Stimulated activated CD4-positive, alpha-beta T cell treated with anti-CD3 and anti-CD28 coated beads, TNF-alpha, amount 100 ng/mL, for 4 hours (primary cell): ENCODE data around the gene ANKS6.

ENCODE experiments used
- DNase-seq, 3 experiments: peaks; one replicate each; pipeline ENCODE4 v3.0.0-alpha.2; 2020; ENCODE audit warnings: low read depth in 3 of 3

The ANKS6 gene

GRCh38 chr9:98772364-98773155 is 23.8 kb downstream of the ANKS6 start:
- no peak for DNase-seq

- DNase-seq, result no peak
Observed at GRCh38 chr9:98771209-98771874, 25.0 kb downstream of the ANKS6 start.

DNA sequence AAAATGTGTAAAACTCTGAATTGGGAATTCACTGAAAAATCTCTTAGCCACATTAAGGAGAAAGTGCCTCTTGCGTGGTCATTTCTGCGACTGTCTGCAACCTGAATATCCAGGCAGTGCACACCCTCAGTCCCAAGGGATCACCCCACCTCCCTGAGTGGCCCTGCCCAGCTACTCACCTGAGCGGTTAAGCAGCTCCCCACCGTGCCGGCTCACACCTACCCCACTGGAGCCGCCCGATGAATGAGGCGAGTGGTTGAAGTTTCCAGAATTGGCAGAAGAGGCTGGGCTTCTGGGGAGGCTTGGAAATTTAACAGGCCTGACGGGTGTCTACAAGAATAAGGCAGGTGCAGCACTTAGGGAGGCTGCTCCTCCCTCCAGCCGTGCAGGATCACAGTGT is 25.6 kb downstream of the ANKS6 start:
- no peak for DNase-seq

- DNase-seq, result no peak
Observed at GRCh38 chr9:98768344-98768743, 28.0 kb downstream of the ANKS6 start.

DNA sequence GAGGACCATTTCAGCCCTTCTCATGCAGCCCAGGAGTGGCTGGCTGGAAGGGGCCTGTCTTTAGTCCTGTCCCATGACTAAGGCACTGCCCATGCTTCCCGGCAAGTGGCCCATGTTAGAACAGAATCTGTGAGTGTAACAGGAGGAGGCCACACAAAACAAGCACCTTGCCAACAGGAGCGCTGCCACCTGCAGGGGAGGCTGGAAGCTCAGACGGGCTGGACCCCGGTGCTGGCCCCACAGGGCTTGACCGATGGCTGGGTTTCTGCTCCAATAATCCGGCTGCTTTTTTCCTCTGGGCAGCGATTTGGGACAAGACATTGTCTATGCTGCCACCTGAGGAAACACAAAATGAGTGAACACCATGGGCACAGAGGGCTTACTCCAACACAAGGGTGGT is 28.4 kb downstream of the ANKS6 start:
- no peak for DNase-seq

DNA sequence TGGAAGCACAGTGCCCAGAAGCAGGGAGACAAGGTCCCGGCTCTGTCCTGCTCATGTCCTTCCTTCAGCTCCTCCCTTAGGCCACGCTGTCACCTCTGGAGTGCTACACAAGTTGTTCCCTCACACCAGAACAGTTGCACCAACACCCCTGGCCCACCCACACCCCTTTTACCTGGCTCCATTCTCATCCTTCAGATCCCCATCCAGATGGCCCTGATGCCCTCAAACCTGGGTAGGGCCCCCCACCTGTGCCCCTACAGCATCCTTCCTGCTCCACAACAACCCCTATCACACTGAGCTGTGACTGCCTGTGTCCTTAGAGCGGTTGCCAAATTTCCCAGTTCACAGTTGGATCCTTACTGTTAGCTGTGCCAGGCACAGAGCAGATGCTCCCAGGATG is 29.2 kb downstream of the ANKS6 start:
- no peak for DNase-seq

GRCh38 chr9:98766586-98766985 is 29.8 kb downstream of the ANKS6 start:
- DNase-seq, result no peak

- DNase-seq, result no peak
Observed at GRCh38 chr9:98765256-98765655, 31.1 kb downstream of the ANKS6 start.

DNA sequence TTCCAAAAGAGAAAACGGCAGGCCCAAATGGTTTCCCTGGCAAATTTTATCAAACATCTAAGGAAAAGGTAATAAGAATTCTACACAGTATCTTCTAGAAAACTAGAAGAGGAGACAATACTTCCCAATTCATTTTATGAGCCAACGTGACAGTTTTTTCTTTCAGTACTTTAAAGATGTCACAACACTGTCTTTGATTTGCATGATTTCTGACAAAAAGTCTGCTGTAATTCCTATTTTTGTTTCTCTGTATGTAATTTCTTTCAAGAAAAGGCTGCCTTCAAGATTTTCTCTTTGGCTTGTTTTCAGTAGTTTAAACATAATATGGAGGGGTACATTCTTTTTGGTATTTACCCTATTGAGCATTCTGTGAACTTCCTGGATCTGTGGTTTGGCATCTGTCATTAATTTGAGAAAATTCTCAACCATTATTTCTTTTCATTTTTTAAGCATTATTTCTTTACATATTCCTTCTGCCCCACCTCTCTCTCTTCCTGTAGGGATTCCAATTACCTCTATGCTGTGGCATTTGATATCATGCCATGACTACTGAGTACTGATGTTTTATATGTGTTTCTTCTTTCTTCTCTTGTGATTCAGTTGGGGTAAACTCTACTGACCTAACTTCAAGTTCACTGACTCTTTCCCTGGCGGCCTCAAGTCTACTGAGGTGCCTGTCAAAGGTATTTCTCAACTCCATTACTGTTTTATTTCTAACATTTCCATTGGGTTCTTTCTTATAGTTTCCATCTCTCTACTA is 32.2 kb downstream of the ANKS6 start:
- DNase-seq, result no peak

DNA sequence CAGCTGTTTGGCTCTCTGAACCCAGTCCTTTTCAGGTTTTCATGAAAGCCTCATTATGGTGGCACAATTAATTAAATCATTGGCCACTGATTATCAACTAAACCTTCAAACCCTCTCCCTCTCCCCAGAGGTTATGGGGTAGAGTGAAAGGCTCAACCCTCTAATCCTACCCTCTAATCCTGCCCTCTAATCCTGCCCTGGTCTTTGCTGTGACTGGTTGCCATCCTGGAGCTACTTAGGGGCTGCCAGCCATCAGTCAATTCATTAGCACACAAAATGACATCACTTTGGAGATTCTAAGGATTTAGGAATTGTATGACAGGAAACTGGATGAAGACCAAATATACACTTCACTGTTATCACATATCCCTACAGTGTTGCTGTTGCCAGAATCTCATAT is 36.1 kb downstream of the ANKS6 start:
- no peak for DNase-seq

GRCh38 chr9:98755006-98755618 is 41.2 kb downstream of the ANKS6 start:
- DNase-seq, result no peak

DNA sequence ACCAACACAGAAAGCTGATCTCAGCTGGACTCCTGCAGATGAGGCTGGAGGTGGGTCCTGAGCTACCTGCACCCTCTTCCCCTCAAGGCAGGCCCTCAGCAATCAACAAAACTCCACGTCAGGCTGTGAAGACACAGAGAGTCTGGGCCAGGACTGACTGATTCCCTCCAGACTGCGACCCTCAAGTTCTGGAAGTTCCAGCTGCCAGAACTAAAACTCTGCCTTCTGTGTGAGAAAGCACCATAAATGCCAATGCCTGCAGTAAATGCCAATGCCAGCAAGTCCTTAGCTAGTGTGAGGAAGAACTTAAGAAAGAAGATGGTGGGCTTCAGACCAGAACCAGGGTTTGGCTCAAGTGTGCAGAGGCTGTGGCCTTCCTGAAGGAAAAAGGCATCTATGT is 45.1 kb downstream of the ANKS6 start:
- DNase-seq, result no peak

- no peak for DNase-seq
Observed at GRCh38 chr9:98750364-98751060, 45.8 kb downstream of the ANKS6 start.

DNA sequence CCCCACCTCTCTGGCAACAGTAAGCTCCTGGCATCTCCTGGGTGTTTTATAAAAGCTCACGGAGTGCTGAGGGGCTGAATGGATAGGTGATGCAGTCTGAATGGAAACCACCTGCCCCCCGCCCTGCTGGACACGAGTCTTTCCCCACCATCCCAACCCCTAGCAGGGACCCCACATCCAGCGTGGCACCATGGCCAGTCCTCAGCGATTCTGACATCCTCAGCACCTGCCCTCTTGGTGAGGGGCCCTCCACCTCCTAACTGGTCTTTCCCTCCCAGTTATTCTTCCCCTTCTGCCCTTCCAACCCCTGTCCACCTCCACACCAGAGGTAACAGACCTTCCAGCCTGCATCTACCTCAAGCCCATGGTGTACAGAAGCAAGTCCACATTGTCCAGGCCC is 48.9 kb downstream of the ANKS6 start:
- no peak for DNase-seq

GRCh38 chr9:98745470-98745869 is 50.9 kb downstream of the ANKS6 start:
- DNase-seq, result no peak

- no peak for DNase-seq
Observed at GRCh38 chr9:98743818-98744611, 52.3 kb downstream of the ANKS6 start.

DNA sequence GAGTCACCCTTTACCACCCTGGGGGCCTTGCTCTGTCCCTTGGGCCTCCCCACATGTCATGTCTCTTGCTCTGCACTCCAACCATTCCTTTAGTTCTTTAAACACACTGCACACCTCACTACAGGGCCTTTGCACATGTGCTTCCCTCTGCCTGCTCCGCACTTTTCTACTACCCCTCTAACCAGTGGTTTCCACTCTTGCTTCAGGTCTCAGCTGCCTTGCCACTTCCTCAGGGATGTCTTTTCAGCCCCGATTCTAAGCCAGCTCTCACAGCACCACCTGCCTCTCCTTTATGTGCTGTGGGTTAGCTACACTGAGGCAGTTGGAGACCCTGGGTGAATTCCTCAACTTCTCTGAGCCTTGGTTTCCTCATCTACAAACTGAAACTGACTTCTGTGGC is 53.0 kb downstream of the ANKS6 start:
- DNase-seq, result no peak

- DNase-seq, result no peak
Observed at GRCh38 chr9:98742325-98743280, 53.8 kb downstream of the ANKS6 start.

DNA sequence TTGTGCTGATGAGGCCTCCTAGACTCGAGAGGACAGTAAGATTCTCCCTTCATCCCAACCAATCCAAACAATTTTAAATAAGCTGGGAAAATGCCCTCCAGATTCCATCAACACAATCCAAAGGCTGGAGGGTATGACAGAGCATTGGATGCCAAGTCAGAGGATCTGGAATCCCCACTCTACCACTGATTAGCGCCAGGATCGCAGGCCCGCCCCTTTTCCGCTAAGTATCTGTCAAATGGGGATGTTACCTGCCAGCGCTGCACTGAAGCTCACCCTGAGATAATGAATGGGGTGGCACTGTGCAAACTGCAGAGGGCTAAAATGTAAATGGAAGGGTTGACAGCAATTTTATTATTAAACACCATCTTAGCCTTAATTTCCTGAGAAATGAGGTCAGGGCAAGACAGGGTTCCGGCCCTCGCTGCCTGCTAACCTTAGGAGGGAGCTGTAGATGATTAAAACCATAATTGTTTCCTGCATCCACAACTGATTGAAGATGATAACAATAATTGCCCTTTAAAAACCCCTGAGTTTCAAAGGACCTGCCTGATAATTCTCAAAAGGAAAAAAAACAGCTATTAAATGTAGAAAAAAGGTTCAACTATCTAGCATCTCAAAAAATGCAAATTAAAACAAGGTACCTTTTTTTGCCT is 56.0 kb downstream of the ANKS6 start:
- no peak for DNase-seq
